ENCODE results near the gene AGPAT3.

Gene AGPAT3

DNA sequence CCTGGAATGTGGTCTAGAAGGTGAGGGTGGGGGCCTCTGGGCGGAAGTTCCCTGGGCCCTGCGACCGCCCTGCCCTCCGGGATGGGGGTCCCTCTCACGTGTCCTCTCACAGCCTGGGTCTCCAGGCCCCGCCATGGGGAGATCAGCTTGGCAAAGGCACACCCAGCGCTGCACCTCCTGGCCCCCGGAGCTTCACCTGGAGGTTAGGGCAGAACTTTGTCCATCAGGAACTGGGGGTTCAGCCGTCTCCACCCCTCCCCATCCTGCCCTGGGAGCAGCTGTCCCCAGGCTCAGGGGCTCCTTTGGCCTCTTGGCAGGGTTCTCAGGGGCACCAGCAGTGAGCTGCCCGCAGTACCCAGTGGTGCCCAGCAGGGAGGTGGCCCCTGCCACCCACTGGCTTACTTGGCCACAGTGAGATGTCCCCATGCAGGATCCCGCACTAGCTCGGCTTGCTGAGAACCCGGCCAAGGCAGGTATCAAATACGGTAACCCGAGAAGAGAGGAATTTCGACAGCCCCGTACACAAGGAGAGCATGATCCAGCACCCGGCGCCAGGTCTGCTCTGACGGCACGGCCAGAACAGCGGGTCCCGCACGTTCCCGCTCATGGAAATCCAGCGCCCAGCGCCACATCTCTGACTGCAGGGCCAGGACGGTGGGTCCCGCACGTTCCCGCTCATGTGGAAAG is 38.9 kb upstream of the AGPAT3 start:
- H3K27ac ChIP-seq = no peak overlapping the region
- no peak overlapping the region for H3K4me3 ChIP-seq (ENCODE audit: low read depth in 1 of 2, low read length in 1 of 2)
- TF ChIP-seq, protein P1, sequence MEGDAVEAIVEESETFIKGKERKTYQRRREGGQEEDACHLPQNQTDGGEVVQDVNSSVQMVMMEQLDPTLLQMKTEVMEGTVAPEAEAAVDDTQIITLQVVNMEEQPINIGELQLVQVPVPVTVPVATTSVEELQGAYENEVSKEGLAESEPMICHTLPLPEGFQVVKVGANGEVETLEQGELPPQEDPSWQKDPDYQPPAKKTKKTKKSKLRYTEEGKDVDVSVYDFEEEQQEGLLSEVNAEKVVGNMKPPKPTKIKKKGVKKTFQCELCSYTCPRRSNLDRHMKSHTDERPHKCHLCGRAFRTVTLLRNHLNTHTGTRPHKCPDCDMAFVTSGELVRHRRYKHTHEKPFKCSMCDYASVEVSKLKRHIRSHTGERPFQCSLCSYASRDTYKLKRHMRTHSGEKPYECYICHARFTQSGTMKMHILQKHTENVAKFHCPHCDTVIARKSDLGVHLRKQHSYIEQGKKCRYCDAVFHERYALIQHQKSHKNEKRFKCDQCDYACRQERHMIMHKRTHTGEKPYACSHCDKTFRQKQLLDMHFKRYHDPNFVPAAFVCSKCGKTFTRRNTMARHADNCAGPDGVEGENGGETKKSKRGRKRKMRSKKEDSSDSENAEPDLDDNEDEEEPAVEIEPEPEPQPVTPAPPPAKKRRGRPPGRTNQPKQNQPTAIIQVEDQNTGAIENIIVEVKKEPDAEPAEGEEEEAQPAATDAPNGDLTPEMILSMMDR (IDR thresholded peaks at IDR 0.05) = no peak
- H3K27me3 ChIP-seq = peaks cover 53% of the 10 kb centered on the region
- no peaks in the 10 kb centered on the region for H3K36me3 ChIP-seq
- H3K4me1 ChIP-seq (ENCODE audit: control insufficient read depth in 1 of 2, insufficient read depth in 1 of 2, low read depth in 1 of 2, low read length in 1 of 2) = no peaks in the 10 kb centered on the region
- no peaks in the 10 kb centered on the region for H3K9me3 ChIP-seq

DNA sequence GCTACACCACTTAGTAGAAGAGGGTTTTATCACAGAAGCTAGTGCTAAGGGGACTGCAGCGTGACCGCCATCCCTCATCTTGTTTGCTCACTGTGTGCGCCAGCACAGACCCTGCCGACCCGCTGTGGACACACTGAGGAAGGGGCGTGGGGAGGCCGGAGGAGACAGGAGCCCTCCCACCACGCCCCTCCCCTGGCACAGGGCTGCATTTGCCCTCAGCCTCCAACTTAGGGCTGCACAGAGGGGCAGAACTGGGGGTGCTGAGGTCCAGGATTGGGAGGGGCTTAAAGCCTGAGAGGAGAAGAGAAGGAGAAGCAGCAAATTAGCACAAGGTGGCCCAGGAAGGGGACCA is 38.4 kb upstream of the AGPAT3 start:
- no peaks in the 10 kb centered on the region for H3K4me1 ChIP-seq (ENCODE audit: control insufficient read depth in 1 of 2, insufficient read depth in 1 of 2, low read depth in 1 of 2, low read length in 1 of 2)
- H3K9me3 ChIP-seq = no peaks in the 10 kb centered on the region
- TF ChIP-seq, protein P1 (IDR thresholded peaks at IDR 0.05) = no peak
- H3K4me3 ChIP-seq (ENCODE audit: low read depth in 1 of 2, low read length in 1 of 2) = no peak overlapping the region
- H3K27ac ChIP-seq = no peak overlapping the region
- H3K36me3 ChIP-seq = no peaks in the 10 kb centered on the region
- peaks cover 58% of the 10 kb centered on the region for H3K27me3 ChIP-seq

DNA sequence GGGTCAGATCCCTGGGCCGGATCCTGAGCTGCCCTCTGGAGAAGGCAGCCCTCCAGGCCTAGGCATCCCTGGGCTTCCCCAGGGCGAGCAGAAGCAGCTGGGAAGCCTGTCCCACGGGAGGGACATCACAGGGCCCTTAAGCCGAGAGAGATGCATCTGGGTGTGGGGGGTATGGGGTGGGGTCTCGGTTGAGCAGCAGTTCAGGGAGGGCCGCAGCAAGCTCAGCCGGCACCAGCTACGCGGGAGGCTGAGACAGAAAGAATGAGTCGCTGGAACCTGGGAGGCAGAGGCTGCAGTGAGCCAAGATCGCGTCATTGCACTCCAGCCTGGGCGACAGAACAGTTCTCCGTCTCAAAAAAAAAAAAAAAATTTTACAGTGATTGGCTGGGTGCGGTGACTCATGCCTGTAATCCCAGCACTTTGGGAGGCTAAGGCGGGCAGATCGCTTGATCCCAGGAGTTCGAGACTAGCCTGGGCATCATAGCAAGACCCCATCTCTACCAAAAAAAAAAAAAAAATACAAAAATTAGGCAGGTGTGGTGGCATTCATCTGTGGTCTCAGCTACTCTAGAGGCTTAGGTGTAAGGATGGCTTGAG is 37.9 kb upstream of the AGPAT3 start:
- H3K27me3 ChIP-seq = peaks cover 63% of the 10 kb centered on the region
- no peaks in the 10 kb centered on the region for H3K9me3 ChIP-seq
- H3K27ac ChIP-seq = no peak overlapping the region
- no peaks in the 10 kb centered on the region for H3K4me1 ChIP-seq (ENCODE audit: control insufficient read depth in 1 of 2, insufficient read depth in 1 of 2, low read depth in 1 of 2, low read length in 1 of 2)
- TF ChIP-seq, protein P1 (IDR thresholded peaks at IDR 0.05) = no peak
- no peak overlapping the region for H3K4me3 ChIP-seq (ENCODE audit: low read depth in 1 of 2, low read length in 1 of 2)
- no peaks in the 10 kb centered on the region for H3K36me3 ChIP-seq

DNA sequence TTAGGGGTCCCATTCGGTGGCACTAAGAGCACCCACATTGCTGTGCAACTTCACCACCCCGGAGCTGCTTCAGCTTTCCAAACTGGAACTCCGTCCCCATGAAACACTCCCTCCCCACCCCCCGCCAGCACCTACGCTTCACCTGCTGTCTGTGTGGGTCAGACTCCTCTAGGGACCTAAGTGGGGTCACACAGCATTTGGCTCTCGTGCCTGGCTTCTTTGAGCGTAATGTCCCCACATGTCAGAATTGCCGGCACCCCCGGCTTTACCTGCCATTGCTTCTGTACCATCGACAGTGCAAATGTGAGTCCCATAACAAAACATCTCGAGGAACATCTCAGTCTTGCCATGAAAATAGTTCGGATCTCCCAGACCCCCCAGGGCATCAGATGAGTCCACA is 35.9 kb upstream of the AGPAT3 start:
- peaks cover 2% of the 10 kb centered on the region in 2 experiments for H3K4me1 ChIP-seq (ENCODE audit: control insufficient read depth in 1 of 2, insufficient read depth in 1 of 2, low read depth in 1 of 2, low read length in 1 of 2)
- H3K4me3 ChIP-seq (ENCODE audit: low read depth in 1 of 2, low read length in 1 of 2) = no peak overlapping the region
- H3K36me3 ChIP-seq = no peaks in the 10 kb centered on the region
- no peak overlapping the region for H3K27ac ChIP-seq
- TF ChIP-seq, protein P1 (IDR thresholded peaks at IDR 0.05) = no peak
- H3K27me3 ChIP-seq = peaks cover 78% of the 10 kb centered on the region
- H3K9me3 ChIP-seq = no peaks in the 10 kb centered on the region

DNA sequence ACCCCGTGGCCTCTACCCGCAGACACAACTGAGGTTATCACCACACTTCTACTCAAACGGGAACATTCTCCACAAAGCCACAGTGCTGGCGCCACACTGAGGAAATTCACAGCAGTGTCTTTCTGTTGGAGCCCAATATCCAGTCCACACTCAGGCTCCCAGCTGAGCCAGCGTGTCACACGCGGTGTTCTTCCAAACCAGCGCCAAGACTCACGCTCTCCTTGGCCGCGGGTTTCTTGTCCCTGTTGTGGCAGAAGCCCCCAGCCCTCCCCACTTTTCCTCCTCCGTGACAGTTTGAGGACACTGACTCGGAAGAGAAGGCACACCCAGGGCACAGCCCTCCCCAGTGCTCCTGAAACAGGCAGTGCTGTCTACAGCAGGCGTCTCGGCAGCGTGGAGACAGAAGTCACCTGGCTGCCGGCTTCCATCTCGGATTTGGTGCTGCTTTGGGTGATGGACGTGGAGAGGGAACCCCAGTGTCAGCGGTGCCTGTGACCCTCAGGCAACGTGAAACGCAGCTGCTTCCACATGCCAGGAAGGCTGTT is 35.4 kb upstream of the AGPAT3 start:
- H3K36me3 ChIP-seq = no peaks in the 10 kb centered on the region
- TF ChIP-seq, protein P1 (IDR thresholded peaks at IDR 0.05) = no peak
- H3K4me1 ChIP-seq (ENCODE audit: control insufficient read depth in 1 of 2, insufficient read depth in 1 of 2, low read depth in 1 of 2, low read length in 1 of 2) = peaks cover 7% of the 10 kb centered on the region in 2 experiments
- H3K27me3 ChIP-seq = peaks cover 83% of the 10 kb centered on the region
- no peak overlapping the region for H3K27ac ChIP-seq
- H3K9me3 ChIP-seq = no peaks in the 10 kb centered on the region
- H3K4me3 ChIP-seq (ENCODE audit: low read depth in 1 of 2, low read length in 1 of 2) = no peak overlapping the region

Measured in neutrophil (primary cell).